Endothelial cell (in vitro differentiated cells): ENCODE data around the gene MPC1. TPM values are rescaled to one million over a fixed set of nuclear protein-coding genes. Genes with fewer than 3 reads are reported as not detected.

Experiments
- DNase-seq: peaks from one replicate; pipeline ENCODE4 v3.0.0; 2021; ENCODE audit warnings: low spot score
- H3K27ac Mint-ChIP-seq: one replicate; pipeline ENCODE4 v1.8.0; 2021; ENCODE audit warnings: mixed read lengths, inconsistent platforms; ENCODE audit not compliant: unreplicated experiment
- H3K27me3 Mint-ChIP-seq: one replicate; pipeline ENCODE4 v1.8.0; 2021; ENCODE audit warnings: mild to moderate bottlenecking, moderate library complexity, mixed read lengths, inconsistent platforms; ENCODE audit not compliant: unreplicated experiment
- H3K36me3 Mint-ChIP-seq: one replicate; pipeline ENCODE4 v1.8.0; 2021; ENCODE audit warnings: mild to moderate bottlenecking, low read depth, mixed read lengths, inconsistent platforms; ENCODE audit not compliant: unreplicated experiment
- H3K4me1 Mint-ChIP-seq: one replicate; pipeline ENCODE4 v1.8.0; 2021; ENCODE audit warnings: mild to moderate bottlenecking, mixed read lengths, inconsistent platforms; ENCODE audit not compliant: unreplicated experiment
- H3K4me3 Mint-ChIP-seq: one replicate; pipeline ENCODE4 v1.8.0; 2021; ENCODE audit warnings: mild to moderate bottlenecking, mixed read lengths, inconsistent platforms; ENCODE audit not compliant: unreplicated experiment
- H3K9me3 Mint-ChIP-seq: one replicate; pipeline ENCODE4 v1.8.0; 2021; ENCODE audit warnings: mixed read lengths, inconsistent platforms; ENCODE audit not compliant: unreplicated experiment
- total RNA-seq: library from RNA; stranded (reverse); fragmentation: NEBNext Ultra II Directional; extraction: Animal tissue kit (Norgen Biotek cat#: 25700); gene quantifications from one replicate; pipeline ENCODE4 v1.2.1, GENCODE V29; 2021; ENCODE audit not compliant: unreplicated experiment
- TF ChIP-seq, protein P1 (sequence below): fragments of 200-600 bp; sonication (generic); IDR thresholded peaks from one replicate; pipeline ENCODE4 v1.5.0; 2021; ENCODE audit warnings: antibody characterized with exemption; ENCODE audit not compliant: unreplicated experiment

The MPC1 gene
- total RNA-seq, 1 donor from 2014 or later, result 23.7 TPM

- no peak for DNase-seq
- peaks cover 23% of the 10 kb centered on the region for H3K36me3 Mint-ChIP-seq
- H3K27ac Mint-ChIP-seq, result no peak overlapping the region
- H3K4me3 Mint-ChIP-seq, result no peak overlapping the region
- peaks cover 4% of the 10 kb centered on the region for H3K27me3 Mint-ChIP-seq
- TF ChIP-seq, protein P1, sequence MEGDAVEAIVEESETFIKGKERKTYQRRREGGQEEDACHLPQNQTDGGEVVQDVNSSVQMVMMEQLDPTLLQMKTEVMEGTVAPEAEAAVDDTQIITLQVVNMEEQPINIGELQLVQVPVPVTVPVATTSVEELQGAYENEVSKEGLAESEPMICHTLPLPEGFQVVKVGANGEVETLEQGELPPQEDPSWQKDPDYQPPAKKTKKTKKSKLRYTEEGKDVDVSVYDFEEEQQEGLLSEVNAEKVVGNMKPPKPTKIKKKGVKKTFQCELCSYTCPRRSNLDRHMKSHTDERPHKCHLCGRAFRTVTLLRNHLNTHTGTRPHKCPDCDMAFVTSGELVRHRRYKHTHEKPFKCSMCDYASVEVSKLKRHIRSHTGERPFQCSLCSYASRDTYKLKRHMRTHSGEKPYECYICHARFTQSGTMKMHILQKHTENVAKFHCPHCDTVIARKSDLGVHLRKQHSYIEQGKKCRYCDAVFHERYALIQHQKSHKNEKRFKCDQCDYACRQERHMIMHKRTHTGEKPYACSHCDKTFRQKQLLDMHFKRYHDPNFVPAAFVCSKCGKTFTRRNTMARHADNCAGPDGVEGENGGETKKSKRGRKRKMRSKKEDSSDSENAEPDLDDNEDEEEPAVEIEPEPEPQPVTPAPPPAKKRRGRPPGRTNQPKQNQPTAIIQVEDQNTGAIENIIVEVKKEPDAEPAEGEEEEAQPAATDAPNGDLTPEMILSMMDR, result no peak
- H3K9me3 Mint-ChIP-seq, result no peaks in the 10 kb centered on the region
- H3K4me1 Mint-ChIP-seq, result peaks cover 13% of the 10 kb centered on the region
Observed at GRCh38 chr6:166323395-166323794, 59.3 kb downstream of the MPC1 start.

DNA sequence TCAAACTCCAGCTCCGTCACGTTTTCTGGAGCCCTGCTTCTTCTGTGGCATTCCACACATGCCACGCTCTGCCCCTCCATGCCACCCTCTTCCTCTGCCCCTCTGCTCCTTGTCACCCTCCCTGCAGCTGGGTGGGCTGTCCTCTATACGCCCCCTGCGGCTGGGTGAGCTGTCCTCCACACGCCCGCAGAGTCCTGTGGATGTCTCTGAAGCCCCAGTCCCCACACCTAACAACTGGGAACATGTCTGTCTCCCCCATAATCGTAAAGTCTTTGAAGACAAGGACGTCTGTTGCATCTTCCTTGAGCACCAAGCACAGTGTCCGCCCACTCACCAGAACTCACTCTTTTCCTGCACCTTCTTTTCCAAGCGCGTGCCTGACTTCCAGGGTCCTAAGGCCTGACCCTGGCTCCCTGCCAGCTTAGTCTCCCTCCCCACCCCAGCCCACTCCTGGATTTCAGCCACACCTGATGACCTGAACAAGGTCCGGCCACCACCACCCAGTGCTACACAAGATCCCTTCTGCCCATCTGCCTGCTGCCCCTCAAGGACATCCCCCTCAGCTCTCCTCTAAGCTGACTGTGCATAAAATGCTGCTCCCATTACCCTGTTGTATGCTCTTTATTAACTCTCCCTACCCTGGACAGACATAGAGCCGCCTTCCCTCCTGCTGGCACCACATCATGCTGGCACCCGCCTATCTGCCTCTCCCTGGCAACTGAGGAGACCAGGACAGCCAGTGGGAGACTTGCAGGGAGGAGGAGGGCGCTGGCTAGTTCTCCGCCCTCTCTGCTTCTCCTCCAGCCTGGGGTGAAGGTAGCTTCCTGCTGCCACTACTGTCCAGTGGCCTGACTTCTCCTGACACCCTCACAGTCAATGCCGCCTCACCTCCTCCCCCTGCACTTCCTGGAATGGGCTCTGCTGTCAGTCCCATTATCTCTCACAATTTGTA, 63.8 kb downstream of the MPC1 start:
- Mint-ChIP-seq H3K9me3 (no peaks in the 10 kb centered on the region), H3K27ac (peak overlapping the region; percentile 74), H3K36me3 (peaks cover 11% of the 10 kb centered on the region), H3K27me3 (peaks cover 4% of the 10 kb centered on the region), H3K4me1 (peaks cover 13% of the 10 kb centered on the region), H3K4me3 (peak overlapping the region; percentile 78)
- TF ChIP-seq, protein P1, result no peak
- DNase-seq, result no peak

GRCh38 chr6:166318227-166318626, 64.5 kb downstream of the MPC1 start:
- DNase-seq, result no peak
- TF ChIP-seq, protein P1, result no peak
- Mint-ChIP-seq H3K4me3 (no peak overlapping the region), H3K27ac (no peak overlapping the region), H3K4me1 (peaks cover 16% of the 10 kb centered on the region), H3K9me3 (no peaks in the 10 kb centered on the region), H3K27me3 (peaks cover 4% of the 10 kb centered on the region), H3K36me3 (peaks cover 11% of the 10 kb centered on the region)

GRCh38 chr6:166317261-166318212, 65.2 kb downstream of the MPC1 start:
- H3K27ac Mint-ChIP-seq, result no peak overlapping the region
- H3K4me3 Mint-ChIP-seq, result no peak overlapping the region
- peaks cover 14% of the 10 kb centered on the region for H3K4me1 Mint-ChIP-seq
- peaks cover 4% of the 10 kb centered on the region for H3K27me3 Mint-ChIP-seq
- H3K36me3 Mint-ChIP-seq, result peaks cover 11% of the 10 kb centered on the region
- H3K9me3 Mint-ChIP-seq, result no peaks in the 10 kb centered on the region
- no peak for DNase-seq
- TF ChIP-seq, protein P1, result no peak
